Kidney epithelial cell (primary cell): ENCODE measurements around the gene ASIC2. TPM values are rescaled to one million over a fixed set of nuclear protein-coding genes. Genes with fewer than 3 reads are reported as not detected.

Experiments
- DNase-seq: peaks from one replicate; pipeline ENCODE4 v3.0.0-alpha.2; 2010; ENCODE audit warnings: low read depth
- H3K27me3 ChIP-seq: 2 replicates; pipeline ENCODE4 v1.6.0; 2011; ENCODE audit warnings: low read length; ENCODE audit not compliant: control insufficient read depth, insufficient read depth
- H3K36me3 ChIP-seq: 2 replicates; pipeline ENCODE4 v1.5.1; 2011; ENCODE audit warnings: low read length; ENCODE audit not compliant: control insufficient read depth, insufficient read depth
- H3K4me3 ChIP-seq: 2 replicates; pipeline ENCODE4 v1.5.1; 2011; ENCODE audit warnings: low read depth, mild to moderate bottlenecking, control low read depth, low read length
- total RNA-seq: library from RNA; depleted of rRNA; stranded (reverse); fragments of >200 nt; gene quantifications from 2 replicates; pipeline ENCODE4 v1.2.3, GENCODE V29; 2015
- TF ChIP-seq, protein P1 (sequence below): IDR thresholded peaks from 2 replicates; pipeline ENCODE4 v1.5.1; 2011; ENCODE audit warnings: mild to moderate bottlenecking, moderate library complexity, low read length, control low read depth, inconsistent platforms; ENCODE audit not compliant: insufficient read depth, poor library complexity, severe bottlenecking

Gene ASIC2
- total RNA-seq, 1 donor from 2014 or later = 0.25 TPM

DNA sequence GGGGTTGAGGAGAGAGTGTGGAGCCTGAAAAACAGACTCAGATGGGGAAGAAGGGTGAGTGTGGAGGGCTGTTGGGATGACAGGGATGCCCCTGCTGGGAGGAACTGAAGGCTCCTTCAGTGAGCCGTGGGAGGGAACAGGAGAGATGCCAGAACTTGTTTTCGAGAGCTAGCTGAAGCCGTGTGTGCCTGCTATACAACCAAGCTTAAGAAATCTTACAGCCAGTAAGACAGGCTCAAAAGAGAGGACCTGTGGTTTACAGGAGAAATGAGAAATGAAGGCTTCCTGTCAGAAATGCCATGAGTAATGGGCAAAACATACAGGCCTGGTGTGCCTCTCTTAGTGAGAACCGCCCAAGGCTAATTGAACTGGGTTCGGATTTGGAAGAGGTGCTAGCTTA, 201.8 kb downstream of the ASIC2 start:
- TF ChIP-seq, protein P1, sequence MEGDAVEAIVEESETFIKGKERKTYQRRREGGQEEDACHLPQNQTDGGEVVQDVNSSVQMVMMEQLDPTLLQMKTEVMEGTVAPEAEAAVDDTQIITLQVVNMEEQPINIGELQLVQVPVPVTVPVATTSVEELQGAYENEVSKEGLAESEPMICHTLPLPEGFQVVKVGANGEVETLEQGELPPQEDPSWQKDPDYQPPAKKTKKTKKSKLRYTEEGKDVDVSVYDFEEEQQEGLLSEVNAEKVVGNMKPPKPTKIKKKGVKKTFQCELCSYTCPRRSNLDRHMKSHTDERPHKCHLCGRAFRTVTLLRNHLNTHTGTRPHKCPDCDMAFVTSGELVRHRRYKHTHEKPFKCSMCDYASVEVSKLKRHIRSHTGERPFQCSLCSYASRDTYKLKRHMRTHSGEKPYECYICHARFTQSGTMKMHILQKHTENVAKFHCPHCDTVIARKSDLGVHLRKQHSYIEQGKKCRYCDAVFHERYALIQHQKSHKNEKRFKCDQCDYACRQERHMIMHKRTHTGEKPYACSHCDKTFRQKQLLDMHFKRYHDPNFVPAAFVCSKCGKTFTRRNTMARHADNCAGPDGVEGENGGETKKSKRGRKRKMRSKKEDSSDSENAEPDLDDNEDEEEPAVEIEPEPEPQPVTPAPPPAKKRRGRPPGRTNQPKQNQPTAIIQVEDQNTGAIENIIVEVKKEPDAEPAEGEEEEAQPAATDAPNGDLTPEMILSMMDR = no peak
- H3K27me3 ChIP-seq = peaks cover 4% of the 10 kb centered on the region
- no peak overlapping the region for H3K4me3 ChIP-seq
- H3K36me3 ChIP-seq = no peaks in the 10 kb centered on the region
- no peak for DNase-seq

DNA sequence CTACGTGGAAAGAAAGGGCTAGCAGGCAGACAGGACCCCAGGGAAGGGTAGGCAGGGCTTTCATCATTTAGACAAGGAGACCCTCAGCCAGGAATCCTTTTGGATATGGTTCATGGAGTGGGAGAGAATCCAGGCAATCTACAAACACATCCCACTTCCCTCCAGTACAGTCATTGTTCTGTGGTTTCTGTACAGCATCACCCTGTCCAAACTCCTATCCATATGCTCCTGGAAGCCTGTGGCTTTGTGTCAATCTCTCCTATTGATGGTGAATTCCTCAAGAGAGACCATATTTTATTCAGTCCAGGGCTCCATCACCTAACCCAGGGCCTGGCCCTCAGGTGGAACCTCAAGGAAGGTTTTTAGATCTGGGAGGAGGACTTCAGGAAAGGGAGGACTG, 202.3 kb downstream of the ASIC2 start:
- TF ChIP-seq, protein P1 = no peak
- peaks cover 4% of the 10 kb centered on the region for H3K27me3 ChIP-seq
- no peak overlapping the region for H3K4me3 ChIP-seq
- H3K36me3 ChIP-seq = no peaks in the 10 kb centered on the region
- no peak for DNase-seq

DNA sequence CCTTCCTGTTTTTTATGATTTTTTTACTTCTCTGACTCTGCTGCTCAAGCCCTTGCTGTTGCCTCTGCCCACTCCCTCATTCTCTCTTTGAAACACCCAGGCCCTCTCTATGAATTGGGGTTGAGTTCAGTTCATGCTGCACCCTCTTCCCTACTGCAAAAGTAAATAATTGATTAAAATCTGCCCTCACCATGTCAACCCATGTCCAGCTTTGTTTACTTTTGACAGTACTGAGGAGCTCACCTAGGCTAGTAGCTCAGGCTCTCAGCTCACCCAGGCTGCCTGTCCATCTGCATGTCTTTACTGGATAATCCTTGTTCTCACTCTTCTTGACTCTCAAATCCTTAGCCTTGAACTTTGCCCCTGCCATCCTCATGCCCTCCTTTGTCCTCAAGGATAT, 206.2 kb downstream of the ASIC2 start:
- Histone ChIP-seq H3K4me3 (no peak overlapping the region), H3K27me3 (no peaks in the 10 kb centered on the region), H3K36me3 (no peaks in the 10 kb centered on the region)
- no peak for DNase-seq
- TF ChIP-seq, protein P1 = no peak

DNA sequence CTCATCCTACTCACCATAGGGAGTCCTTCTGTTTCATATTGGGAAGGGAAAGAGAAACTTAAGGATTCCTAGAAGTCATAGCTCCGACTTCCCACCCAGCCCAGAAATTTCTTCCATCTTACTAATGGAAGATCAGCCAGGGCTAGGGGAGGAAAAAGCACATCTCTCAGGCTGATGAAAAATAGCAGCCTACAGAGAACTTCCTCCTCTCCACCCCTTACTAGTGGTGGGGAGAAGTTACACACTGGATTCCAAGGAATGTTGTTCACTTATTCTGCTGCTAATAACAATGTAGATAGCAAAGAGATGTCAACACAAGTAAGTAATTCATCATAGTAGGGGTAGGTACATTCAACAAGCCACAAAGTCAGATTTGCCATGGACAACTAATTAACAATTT, 207.1 kb downstream of the ASIC2 start:
- no peak for DNase-seq
- Histone ChIP-seq H3K36me3 (no peaks in the 10 kb centered on the region), H3K4me3 (no peak overlapping the region), H3K27me3 (no peaks in the 10 kb centered on the region)
- TF ChIP-seq, protein P1 = no peak

DNA sequence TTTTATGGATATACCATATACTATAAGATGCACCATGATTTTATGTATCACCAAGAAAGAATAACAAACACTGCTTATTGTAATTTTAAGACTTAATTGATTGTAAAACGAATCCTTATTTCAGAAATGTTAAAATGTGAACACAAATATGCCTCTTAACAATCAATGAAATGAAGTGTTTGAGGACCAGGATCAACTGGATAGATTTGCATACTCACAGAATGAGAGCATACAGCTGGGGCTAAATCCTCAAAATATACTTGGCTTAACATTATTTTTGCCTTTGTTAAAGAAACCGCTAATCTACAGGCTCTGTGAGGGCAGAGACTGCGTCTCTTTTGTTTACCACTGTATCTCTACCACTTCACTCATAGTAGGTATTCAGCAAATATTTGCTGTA, 207.8 kb downstream of the ASIC2 start:
- TF ChIP-seq, protein P1 = no peak
- DNase-seq = no peak
- Histone ChIP-seq H3K27me3 (no peaks in the 10 kb centered on the region), H3K4me3 (no peak overlapping the region), H3K36me3 (no peaks in the 10 kb centered on the region)

DNA sequence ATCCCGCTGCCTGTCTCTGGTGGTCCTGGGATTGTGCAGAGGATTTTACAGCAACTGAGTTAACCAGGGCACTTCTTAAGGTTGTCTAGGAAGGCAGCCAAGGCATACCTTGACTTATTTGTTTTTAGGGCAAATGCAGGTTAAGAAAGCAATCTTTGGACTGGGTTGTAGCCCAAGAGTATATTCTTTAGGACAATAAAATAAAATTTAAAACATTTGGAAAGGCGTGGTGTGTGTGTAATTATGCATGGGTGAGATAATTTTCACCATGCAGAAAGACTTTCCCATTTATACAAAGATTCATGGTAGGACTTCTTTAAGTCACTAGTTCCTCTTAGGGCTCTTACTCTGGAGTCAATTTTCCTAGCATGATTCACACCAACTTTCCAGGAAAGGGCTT, 208.3 kb downstream of the ASIC2 start:
- Histone ChIP-seq H3K27me3 (no peaks in the 10 kb centered on the region), H3K36me3 (no peaks in the 10 kb centered on the region), H3K4me3 (no peak overlapping the region)
- no peak for DNase-seq
- TF ChIP-seq, protein P1 = no peak
